Uterus (tissue), 4 donors: ENCODE measurements around the gene PTPRJ. TPM values are rescaled to one million over a fixed set of nuclear protein-coding genes. Genes with fewer than 3 reads are reported as not detected.

Source experiments
- DNase-seq, 2 donors: peaks; one replicate each; pipeline ENCODE4 v3.0.0-alpha.2; 2019 to 2020
- H3K27ac ChIP-seq, 2 donors: fragments of 200-600 bp; sonication (generic); 1 replicate in 1 of 2; 2 replicates in 1 of 2; pipeline ENCODE4 v1.5.1; 2016 to 2018
- H3K27me3 ChIP-seq, 2 donors: fragments of 200-600 bp; sonication (generic); one replicate each; pipeline ENCODE4 v1.5.1; 2018 to 2019; ENCODE audit warnings: control low read depth in 1 of 2
- H3K36me3 ChIP-seq, 2 donors: fragments of 200-600 bp; sonication (generic); one replicate each; pipeline ENCODE4 v1.5.1; 2019; ENCODE audit warnings: control low read depth in 1 of 2
- H3K4me1 ChIP-seq, 2 donors: fragments of 200-600 bp; sonication (generic); one replicate each; pipeline ENCODE4 v1.5.1; 2018 to 2019; ENCODE audit warnings: control low read depth in 1 of 2
- H3K4me3 ChIP-seq, 2 donors: fragments of 200-600 bp; sonication (generic); 1 replicate in 1 of 2; 2 replicates in 1 of 2; pipeline ENCODE4 v1.5.1; 2018 to 2019; ENCODE audit warnings: mild to moderate bottlenecking in 1 of 2
- H3K9me3 ChIP-seq, 2 donors: fragments of 200-600 bp; sonication (generic); one replicate each; pipeline ENCODE4 v1.5.1; 2019; ENCODE audit warnings: control low read depth in 1 of 2
- CTCF ChIP-seq, 4 experiments: fragments of 200-600 bp in 2 of 4; fragments of 450-650 bp in 2 of 4; sonication (generic) in 2 of 4; IDR thresholded peaks; one replicate each; pipeline ENCODE4 v1.5.1; 2016 to 2019; ENCODE audit warnings: antibody characterized with exemption in 4 of 4, mild to moderate bottlenecking in 2 of 4, moderate library complexity in 1 of 4
- POLR2A ChIP-seq, 2 donors: fragments of 450-650 bp; IDR thresholded peaks; one replicate each; pipeline ENCODE4 v1.6.1; 2016; ENCODE audit warnings: antibody characterized with exemption in 2 of 2, mild to moderate bottlenecking in 1 of 2, moderate library complexity in 1 of 2
- intact Hi-C: fragments of 100-400 bp; cut with DNase I; formaldehyde crosslinking; loops from one replicate; pipeline ENCODE4 v1.15.1; 2023; ENCODE audit warnings: low total_unique reads
- total RNA-seq, 4 donors: library from RNA; depleted of rRNA in 3 of 4; stranded (reverse); fragments of >200 nt in 3 of 4; gene quantifications; one replicate each; pipeline versions ENCODE4 v1.1.0 to v1.2.4, GENCODE V29; 2014 to 2023
- donor health status: DM: yes; HTN: yes; CAD: no.

Gene PTPRJ
- total RNA-seq, 4 donors from 2014 or later: 2.1 to 22.1 (median 7.1) TPM

GRCh38 chr11:48028914-48029680 is 48.7 kb downstream of the PTPRJ start:
- Histone ChIP-seq H3K4me3 (no peak overlapping the region), H3K9me3 (no peaks in the 10 kb centered on the region), H3K4me1 (no peaks in the 10 kb centered on the region), H3K36me3 (no peaks in the 10 kb centered on the region), H3K27ac (peak overlapping the region in 1 of 2 donors; percentile 64), H3K27me3 (no peaks in the 10 kb centered on the region)
- DNase-seq: no peak
- TF ChIP-seq POLR2A (IDR thresholded peaks at IDR 0.05) (no peak), CTCF (IDR thresholded peaks at IDR 0.05) (no peak)
- intact Hi-C loops: no loop called here

DNA sequence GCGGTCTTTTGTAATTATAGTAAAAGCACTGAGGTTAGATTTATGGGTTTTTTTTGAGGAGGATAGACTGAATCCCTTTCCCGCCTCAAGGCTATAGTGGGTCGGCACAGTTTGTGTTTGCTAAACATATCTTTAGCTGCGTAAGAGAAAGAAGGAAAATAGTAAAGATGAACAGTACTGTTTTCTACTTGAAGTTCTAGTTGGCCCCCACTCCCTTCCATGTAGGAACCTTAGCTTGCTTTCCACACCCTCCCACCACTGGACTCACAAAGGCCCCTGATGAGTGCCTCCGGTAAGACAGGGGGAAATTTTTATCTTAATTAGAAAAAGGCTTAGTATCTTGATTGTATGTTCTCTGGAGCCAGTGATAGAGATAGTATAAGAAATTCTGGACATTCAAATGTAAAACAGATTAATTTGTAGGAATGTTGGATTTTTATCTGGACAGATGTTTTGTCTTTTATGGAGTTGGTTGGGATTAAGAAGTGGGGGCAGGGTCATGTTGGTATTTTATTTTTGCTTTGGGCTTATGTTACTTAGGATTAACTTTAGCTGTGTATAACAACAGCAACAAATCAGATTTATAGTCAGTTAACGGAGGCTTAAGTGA is 49.4 kb downstream of the PTPRJ start:
- Histone ChIP-seq H3K4me3 (no peak overlapping the region), H3K36me3 (no peaks in the 10 kb centered on the region), H3K27ac (peak overlapping the region in 1 of 2 donors; percentile 64), H3K27me3 (no peaks in the 10 kb centered on the region), H3K4me1 (no peaks in the 10 kb centered on the region), H3K9me3 (no peaks in the 10 kb centered on the region)
- intact Hi-C loops: no loop called here
- no peak for DNase-seq
- TF ChIP-seq CTCF (IDR thresholded peaks at IDR 0.05): no peak
- no peak for TF ChIP-seq POLR2A (IDR thresholded peaks at IDR 0.05)

DNA sequence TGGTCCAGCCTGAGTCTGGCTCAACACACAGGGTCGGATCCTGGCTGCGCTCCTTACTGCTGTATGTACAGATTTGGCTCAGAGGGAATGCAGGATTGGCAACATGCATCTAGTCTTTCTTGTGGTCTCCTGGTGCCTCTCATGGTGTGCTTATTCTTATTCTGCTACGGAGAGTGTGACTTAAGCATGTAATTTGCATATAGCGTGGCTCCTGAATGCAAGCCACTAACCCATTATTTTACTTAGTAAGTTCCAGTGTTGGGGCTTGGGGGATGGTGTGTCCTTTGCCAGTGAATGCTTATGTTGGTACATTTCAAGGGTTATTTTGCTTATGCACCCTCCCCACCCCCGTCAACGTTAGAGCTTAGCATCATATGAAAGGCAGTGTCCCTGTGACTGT is 51.2 kb downstream of the PTPRJ start:
- intact Hi-C loops: no loop called here
- H3K4me1 ChIP-seq: no peaks in the 10 kb centered on the region
- H3K36me3 ChIP-seq: no peaks in the 10 kb centered on the region
- TF ChIP-seq CTCF (IDR thresholded peaks at IDR 0.05): no peak
- TF ChIP-seq POLR2A (IDR thresholded peaks at IDR 0.05): no peak
- H3K9me3 ChIP-seq: no peaks in the 10 kb centered on the region
- H3K27ac ChIP-seq: no peak overlapping the region
- H3K27me3 ChIP-seq: no peaks in the 10 kb centered on the region
- no peak for DNase-seq
- no peak overlapping the region for H3K4me3 ChIP-seq

DNA sequence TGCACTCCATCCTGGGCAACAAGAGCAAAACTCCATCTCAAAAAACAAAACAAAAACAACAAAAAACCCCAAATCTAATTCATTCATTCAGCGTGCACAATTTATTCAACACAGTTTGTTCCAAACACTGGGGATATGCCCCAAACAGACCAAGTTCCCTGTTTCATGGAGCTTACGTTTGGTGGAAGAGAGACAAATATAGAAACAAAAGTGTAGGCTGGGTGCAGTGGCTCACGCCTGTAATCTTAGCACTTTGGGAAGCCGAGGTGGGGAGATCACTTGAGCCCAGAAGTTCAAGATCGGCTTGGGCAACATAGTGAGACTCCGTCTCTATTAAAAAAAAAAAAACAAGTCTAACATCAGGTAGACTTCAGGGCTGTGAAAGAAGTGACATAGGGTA is 52.4 kb downstream of the PTPRJ start:
- Histone ChIP-seq H3K9me3 (no peaks in the 10 kb centered on the region), H3K27ac (no peak overlapping the region), H3K36me3 (no peaks in the 10 kb centered on the region), H3K4me1 (no peaks in the 10 kb centered on the region), H3K27me3 (no peaks in the 10 kb centered on the region), H3K4me3 (no peak overlapping the region)
- intact Hi-C loops: no loop called here
- TF ChIP-seq CTCF (IDR thresholded peaks at IDR 0.05) (no peak), POLR2A (IDR thresholded peaks at IDR 0.05) (no peak)
- DNase-seq: no peak

DNA sequence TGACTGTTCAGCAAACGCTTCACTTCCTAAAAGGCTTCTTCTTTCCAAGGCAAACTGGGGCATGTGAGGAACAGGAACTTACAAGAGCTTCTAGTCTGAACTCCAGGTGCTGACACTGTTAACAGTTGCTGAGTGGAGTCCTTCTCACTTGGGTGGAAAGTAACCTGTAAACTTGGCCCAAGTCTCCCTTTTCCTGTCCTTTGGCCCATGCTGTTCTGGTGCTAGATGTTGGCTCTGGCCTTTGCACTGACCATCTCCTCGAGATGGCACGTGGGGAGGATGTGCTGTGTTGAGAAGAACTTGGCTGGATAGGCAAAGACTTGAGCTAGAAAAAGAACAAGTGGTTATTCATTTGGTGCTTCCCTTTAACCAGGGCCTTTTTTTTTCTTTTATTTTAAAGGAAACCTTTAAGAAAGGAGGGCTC is 53.6 kb downstream of the PTPRJ start:
- intact Hi-C loops: no loop called here
- H3K27ac ChIP-seq: no peak overlapping the region

More for the DNA sequence above, 53.6 kb downstream of the PTPRJ start:
- Histone ChIP-seq H3K27me3 (no peaks in the 10 kb centered on the region), H3K36me3 (no peaks in the 10 kb centered on the region), H3K4me3 (no peak overlapping the region), H3K4me1 (no peaks in the 10 kb centered on the region), H3K9me3 (no peaks in the 10 kb centered on the region)
- TF ChIP-seq CTCF (IDR thresholded peaks at IDR 0.05) (no peak), POLR2A (IDR thresholded peaks at IDR 0.05) (no peak)
- DNase-seq: no peak
